ENCODE results near the gene PLSCR1.
"Not testable (repeated sequence)": the region's sequence is repeated elsewhere in the genome, so short reads cannot be mapped to it uniquely, and the experiment has no call there.

The PLSCR1 gene

DNA sequence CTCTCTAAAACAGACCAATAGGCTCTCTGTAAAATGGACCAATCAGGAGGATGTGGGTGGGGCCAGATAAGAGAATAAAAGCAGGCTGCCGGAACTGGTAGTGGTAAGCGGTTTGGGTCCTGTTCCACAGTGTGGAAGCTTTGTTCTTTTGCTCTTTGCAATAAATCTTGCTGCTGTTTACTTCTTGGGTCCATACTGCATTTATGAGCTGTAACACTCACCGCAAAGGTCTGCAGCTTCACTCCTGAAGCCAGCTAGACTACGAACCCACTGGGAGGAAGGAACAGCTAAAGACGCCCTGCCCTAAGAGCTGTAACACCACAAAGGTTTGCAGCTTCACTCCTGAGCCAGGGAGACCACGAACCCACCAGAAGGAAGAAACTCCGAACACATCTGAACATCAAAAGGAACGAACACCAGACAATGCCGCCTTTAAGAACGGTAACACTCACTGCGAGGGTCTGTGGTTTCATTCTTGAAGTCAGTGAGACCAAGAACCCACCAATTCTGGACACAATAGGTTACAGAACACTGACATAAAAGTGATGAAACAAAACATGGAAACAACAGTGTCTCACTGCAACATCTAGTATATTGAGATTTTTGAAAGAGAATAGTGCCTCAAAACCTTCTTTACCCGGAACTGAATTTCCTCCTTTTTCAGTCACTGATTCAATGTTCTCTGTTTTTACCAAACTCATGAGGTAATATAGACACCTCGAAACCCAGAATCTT is 46.2 kb downstream of the PLSCR1 start:
- Histone ChIP-seq H3K4me1 (ENCODE audit: control insufficient read depth, insufficient read depth, low read length, poor library complexity, severe bottlenecking) (peaks cover 6% of the 10 kb centered on the region), H3K36me3 (ENCODE audit: control insufficient read depth, insufficient read depth, low read length) (no peaks in the 10 kb centered on the region), H3K27ac (ENCODE audit: low read depth, low read length, severe bottlenecking) (no peak overlapping the region), H3K9me3 (ENCODE audit: control insufficient read depth, low read length) (no peaks in the 10 kb centered on the region), H3K4me3 (ENCODE audit: extremely low read depth, insufficient read depth, low read length, poor library complexity, severe bottlenecking) (no peak overlapping the region)
- 95 to 96% methylated on average over 5 to 6 of the region's 13 CpGs for WGBS, 2 experiments (ENCODE audit: insufficient coverage in 2 of 2)

DNA sequence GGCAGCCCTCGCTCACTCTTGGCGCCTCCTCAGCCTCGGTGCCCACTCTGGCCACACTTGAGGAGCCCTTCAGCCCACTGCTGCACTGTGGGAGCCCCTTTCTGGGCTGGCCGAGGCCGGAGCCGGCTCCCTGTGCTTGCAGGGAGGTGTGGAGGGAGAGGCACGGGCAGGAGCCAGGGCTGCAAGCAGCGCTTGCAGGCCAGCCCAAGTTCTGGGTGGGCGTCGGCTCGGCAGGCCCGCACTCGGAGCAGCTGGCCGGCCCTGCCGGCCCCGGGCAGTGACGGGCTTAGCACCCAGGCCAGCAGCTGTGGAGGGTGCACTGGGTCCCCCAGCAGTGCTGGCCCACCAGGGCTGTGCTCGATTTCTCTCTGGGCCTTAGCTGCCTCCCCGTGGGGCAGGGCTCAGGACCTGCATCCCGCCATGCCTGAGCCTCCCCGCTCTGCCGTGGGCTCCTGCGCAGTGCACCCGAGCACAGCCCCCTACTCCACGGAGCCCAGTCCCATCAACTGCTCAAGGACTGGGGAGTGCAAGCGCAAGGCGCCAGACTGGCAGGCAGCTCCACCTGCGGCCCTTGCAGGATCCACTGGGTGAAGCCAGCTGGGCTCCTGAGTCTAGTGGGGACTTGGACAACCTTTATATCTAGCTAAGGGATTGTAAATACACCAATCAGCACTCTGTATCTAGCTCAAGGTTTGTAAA is 47.1 kb downstream of the PLSCR1 start:
- not testable (repeated sequence) for H3K4me1 ChIP-seq (ENCODE audit: control insufficient read depth, insufficient read depth, low read length, poor library complexity, severe bottlenecking); H3K27ac ChIP-seq (ENCODE audit: low read depth, low read length, severe bottlenecking); H3K4me3 ChIP-seq (ENCODE audit: extremely low read depth, insufficient read depth, low read length, poor library complexity, severe bottlenecking); H3K36me3 ChIP-seq (ENCODE audit: control insufficient read depth, insufficient read depth, low read length); H3K9me3 ChIP-seq (ENCODE audit: control insufficient read depth, low read length)
- WGBS, 2 experiments (ENCODE audit: insufficient coverage in 2 of 2): 88 to 94% methylated on average over 21 of the region's 28 CpGs

DNA sequence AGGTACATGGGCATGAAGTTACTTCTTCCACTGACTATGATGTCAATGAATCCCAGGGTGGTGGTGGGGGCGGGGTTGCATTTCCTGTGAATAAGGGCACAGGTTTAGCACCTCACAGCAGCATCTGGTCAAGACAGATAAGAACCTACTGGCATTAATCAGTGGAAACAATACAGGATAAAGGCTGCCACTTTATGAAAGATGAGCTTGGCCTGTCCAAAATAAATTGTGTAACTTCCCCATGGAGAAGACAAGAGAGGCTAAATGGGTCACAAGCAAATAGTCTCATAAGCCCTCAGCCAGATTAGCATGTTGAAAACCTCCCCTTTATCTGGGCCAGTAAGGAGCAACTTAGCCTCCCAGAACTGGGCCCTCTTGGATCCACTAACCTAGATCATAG is 47.7 kb downstream of the PLSCR1 start:
- WGBS, 2 experiments (ENCODE audit: insufficient coverage in 2 of 2): no CpG with 5 or more reads among the region's 1 CpG
- Histone ChIP-seq H3K4me1 (ENCODE audit: control insufficient read depth, insufficient read depth, low read length, poor library complexity, severe bottlenecking) (no peaks in the 10 kb centered on the region), H3K4me3 (ENCODE audit: extremely low read depth, insufficient read depth, low read length, poor library complexity, severe bottlenecking) (no peak overlapping the region), H3K27ac (ENCODE audit: low read depth, low read length, severe bottlenecking) (no peak overlapping the region), H3K36me3 (ENCODE audit: control insufficient read depth, insufficient read depth, low read length) (no peaks in the 10 kb centered on the region), H3K9me3 (ENCODE audit: control insufficient read depth, low read length) (peaks cover 2% of the 10 kb centered on the region)

DNA sequence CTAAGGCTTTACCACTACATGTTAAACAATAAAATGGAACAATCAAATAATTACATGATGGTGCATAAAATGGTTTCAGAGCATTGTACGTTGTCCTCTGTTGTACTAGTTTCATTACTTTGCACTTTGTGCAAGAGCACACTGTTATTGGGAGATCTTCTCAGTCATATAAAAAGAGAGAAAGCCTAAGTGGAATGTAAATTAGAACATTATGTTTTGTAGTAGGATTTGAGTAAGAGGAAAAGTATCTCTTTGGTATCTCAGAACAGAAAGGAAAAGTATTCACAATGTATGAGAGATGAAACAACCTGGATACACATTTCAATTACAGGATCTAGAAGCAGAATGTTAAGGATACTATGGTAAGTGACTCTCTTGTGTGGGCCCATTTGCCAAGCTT is 48.2 kb downstream of the PLSCR1 start:
- Histone ChIP-seq H3K9me3 (ENCODE audit: control insufficient read depth, low read length) (peaks cover 4% of the 10 kb centered on the region), H3K4me1 (ENCODE audit: control insufficient read depth, insufficient read depth, low read length, poor library complexity, severe bottlenecking) (no peaks in the 10 kb centered on the region), H3K4me3 (ENCODE audit: extremely low read depth, insufficient read depth, low read length, poor library complexity, severe bottlenecking) (no peak overlapping the region), H3K36me3 (ENCODE audit: control insufficient read depth, insufficient read depth, low read length) (no peaks in the 10 kb centered on the region), H3K27ac (ENCODE audit: low read depth, low read length, severe bottlenecking) (no peak overlapping the region)
- WGBS, 2 experiments (ENCODE audit: insufficient coverage in 2 of 2): 80% methylated on average over 1 of the region's 1 CpG; no CpG with 5 or more reads in 1 of the 2 experiments

DNA sequence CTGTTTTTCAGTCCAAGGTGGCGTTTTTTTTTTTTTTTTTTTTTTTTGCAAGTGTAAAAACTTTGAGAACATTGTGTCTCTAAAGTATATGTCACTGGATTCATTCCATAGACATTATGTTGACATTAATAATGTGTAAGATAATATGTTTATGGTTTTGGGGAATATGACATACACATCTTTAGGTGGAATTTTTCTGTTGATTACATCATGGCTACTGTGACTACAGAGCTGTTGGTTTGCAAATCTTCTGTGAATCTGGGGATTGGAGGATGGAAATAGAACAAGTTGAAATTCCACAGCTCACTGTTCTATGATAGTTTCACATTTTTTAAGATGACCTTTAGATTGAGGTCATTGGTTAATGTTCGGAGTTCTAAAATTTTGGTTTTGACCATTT is 50.6 kb downstream of the PLSCR1 start:
- WGBS, 2 experiments (ENCODE audit: insufficient coverage in 2 of 2): no CpG with 5 or more reads among the region's 2 CpGs
- Histone ChIP-seq H3K36me3 (ENCODE audit: control insufficient read depth, insufficient read depth, low read length) (no peaks in the 10 kb centered on the region), H3K9me3 (ENCODE audit: control insufficient read depth, low read length) (peaks cover 4% of the 10 kb centered on the region), H3K4me3 (ENCODE audit: extremely low read depth, insufficient read depth, low read length, poor library complexity, severe bottlenecking) (no peak overlapping the region), H3K27ac (ENCODE audit: low read depth, low read length, severe bottlenecking) (no peak overlapping the region), H3K4me1 (ENCODE audit: control insufficient read depth, insufficient read depth, low read length, poor library complexity, severe bottlenecking) (no peaks in the 10 kb centered on the region)

DNA sequence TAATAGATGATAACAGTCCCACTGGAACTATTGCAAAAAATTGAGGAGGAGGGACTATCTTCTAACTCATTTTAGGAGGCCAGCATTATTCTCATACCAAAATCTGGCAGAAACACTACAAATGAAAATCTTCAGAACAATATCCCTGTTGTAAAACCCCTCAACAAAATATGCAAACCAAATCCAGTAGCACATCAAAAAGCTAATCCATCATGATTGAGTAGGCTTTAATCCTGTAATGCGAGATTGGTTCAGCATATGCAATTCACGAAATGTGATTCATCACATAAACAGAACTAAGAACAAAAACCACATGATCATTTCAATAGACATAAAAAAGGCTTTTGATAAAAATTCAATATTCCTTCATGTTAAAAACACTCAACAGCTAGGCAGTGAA is 51.2 kb downstream of the PLSCR1 start:
- H3K4me1 ChIP-seq (ENCODE audit: control insufficient read depth, insufficient read depth, low read length, poor library complexity, severe bottlenecking): no peaks in the 10 kb centered on the region
- no peak overlapping the region for H3K27ac ChIP-seq (ENCODE audit: low read depth, low read length, severe bottlenecking)
- no peaks in the 10 kb centered on the region for H3K36me3 ChIP-seq (ENCODE audit: control insufficient read depth, insufficient read depth, low read length)
- peaks cover 4% of the 10 kb centered on the region for H3K9me3 ChIP-seq (ENCODE audit: control insufficient read depth, low read length)
- WGBS, 2 experiments (ENCODE audit: insufficient coverage in 2 of 2): 80% methylated on average over 1 of the region's 2 CpGs; no CpG with 5 or more reads in 1 of the 2 experiments
- no peak overlapping the region for H3K4me3 ChIP-seq (ENCODE audit: extremely low read depth, insufficient read depth, low read length, poor library complexity, severe bottlenecking)

DNA sequence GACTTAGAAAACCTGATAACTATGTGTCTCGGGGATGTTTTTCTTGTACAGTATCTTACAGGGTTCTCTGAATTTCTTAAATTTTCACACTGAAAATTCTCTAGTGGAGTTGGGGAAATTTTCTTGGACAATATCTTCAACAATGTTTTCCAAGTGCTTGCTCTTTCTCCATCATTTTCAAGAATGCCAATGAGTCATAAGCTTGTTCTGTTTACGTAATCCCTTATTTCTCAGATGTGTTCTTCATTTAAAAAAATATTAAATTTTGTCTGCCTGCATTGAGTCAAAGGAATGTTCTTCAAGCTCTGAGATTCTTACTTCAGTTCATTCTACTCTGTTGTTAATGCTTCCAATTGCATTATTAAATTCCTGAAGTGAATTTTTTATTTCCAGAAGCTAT is 53.1 kb downstream of the PLSCR1 start:
- 80% methylated on average over 1 of the region's 2 CpGs; no CpG with 5 or more reads in 1 of the 2 experiments for WGBS, 2 experiments (ENCODE audit: insufficient coverage in 2 of 2)
- H3K27ac ChIP-seq (ENCODE audit: low read depth, low read length, severe bottlenecking): no peak overlapping the region

DNA sequence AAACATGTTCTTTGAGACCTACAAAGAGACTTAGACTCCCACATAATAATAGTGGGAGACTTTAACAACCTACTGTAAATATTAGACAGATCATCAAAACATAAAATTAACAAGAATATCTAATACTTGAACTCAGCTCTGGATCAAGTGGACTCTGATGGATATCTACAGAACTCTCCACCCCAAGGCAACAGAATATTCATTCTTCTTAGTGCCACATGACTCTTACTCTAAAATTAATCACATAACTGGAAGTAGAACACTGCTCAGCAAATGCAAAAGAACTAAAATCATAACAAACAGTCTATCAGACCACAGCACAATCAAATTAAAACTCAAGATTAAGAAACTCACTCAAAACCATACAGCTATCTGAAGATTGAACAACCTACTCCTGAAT is 59.1 kb downstream of the PLSCR1 start:
- Histone ChIP-seq H3K9me3 (ENCODE audit: control insufficient read depth, low read length) (no peaks in the 10 kb centered on the region), H3K36me3 (ENCODE audit: control insufficient read depth, insufficient read depth, low read length) (no peaks in the 10 kb centered on the region), H3K4me1 (ENCODE audit: control insufficient read depth, insufficient read depth, low read length, poor library complexity, severe bottlenecking) (no peaks in the 10 kb centered on the region), H3K27ac (ENCODE audit: low read depth, low read length, severe bottlenecking) (no peak overlapping the region), H3K4me3 (ENCODE audit: extremely low read depth, insufficient read depth, low read length, poor library complexity, severe bottlenecking) (no peak overlapping the region)

More for the DNA sequence above, 53.1 kb downstream of the PLSCR1 start:
- H3K9me3 ChIP-seq (ENCODE audit: control insufficient read depth, low read length): peaks cover 4% of the 10 kb centered on the region
- no peaks in the 10 kb centered on the region for H3K36me3 ChIP-seq (ENCODE audit: control insufficient read depth, insufficient read depth, low read length)
- H3K4me1 ChIP-seq (ENCODE audit: control insufficient read depth, insufficient read depth, low read length, poor library complexity, severe bottlenecking): no peaks in the 10 kb centered on the region
- no peak overlapping the region for H3K4me3 ChIP-seq (ENCODE audit: extremely low read depth, insufficient read depth, low read length, poor library complexity, severe bottlenecking)

DNA sequence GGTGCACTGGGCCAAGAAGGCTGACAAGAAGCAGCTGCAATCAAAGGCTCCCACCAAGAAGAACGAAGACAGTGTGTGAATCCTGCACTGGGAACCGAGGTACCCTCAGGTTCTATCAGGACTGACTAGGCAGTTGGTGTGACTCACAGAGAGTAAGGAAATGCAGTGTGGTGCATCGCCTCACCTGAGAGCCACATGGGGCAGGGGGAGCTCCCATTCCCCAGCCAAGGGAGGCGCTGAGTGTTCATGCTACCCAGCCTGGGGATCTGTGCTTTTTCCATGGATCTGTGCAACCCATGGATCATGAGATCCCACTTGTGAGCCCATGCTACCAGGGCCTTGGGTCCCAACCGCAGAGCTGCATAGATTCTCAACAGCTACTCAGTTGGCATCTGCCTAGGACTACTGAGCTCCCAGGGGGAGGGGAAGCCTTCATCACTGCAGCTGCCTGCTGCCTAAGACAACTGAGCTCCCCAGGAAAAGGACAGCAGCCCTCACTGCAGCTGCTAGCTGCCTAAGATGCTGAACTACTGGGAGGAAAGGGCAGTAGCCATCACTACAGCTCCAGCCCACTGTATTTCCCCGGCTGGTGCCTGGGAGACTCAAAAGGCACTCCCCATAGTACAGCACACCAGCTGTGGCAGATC is 68.2 kb downstream of the PLSCR1 start:
- WGBS, 2 experiments (ENCODE audit: insufficient coverage in 2 of 2): 84 to 87% methylated on average over 6 of the region's 6 CpGs
- no peaks in the 10 kb centered on the region for H3K36me3 ChIP-seq (ENCODE audit: control insufficient read depth, insufficient read depth, low read length)

DNA sequence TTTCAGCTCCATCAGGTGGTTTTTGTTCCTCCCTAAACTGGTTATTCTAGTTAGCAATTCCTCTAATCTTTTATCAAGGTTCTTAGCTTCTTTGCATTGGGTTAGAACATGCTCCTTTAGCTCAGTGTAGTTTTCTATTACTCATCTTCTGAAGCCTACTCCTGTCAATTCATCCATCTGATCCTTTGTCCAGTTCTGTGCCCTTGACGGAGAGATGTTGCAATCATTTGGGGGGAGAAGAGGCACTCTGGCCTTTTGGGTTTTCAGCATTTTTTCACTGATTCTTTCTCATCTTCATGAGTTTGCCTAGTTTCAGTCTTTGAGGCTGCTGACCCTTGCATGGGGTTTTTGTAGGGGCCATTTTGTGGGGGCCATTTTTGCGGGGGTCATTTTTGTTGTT is 69.4 kb downstream of the PLSCR1 start:
- not testable (repeated sequence) for H3K36me3 ChIP-seq (ENCODE audit: control insufficient read depth, insufficient read depth, low read length); H3K4me3 ChIP-seq (ENCODE audit: extremely low read depth, insufficient read depth, low read length, poor library complexity, severe bottlenecking); H3K27ac ChIP-seq (ENCODE audit: low read depth, low read length, severe bottlenecking); H3K9me3 ChIP-seq (ENCODE audit: control insufficient read depth, low read length); H3K4me1 ChIP-seq (ENCODE audit: control insufficient read depth, insufficient read depth, low read length, poor library complexity, severe bottlenecking)
- 100% methylated on average over 1 of the region's 2 CpGs; no CpG with 5 or more reads in 1 of the 2 experiments for WGBS, 2 experiments (ENCODE audit: insufficient coverage in 2 of 2)

More for the DNA sequence above, 68.2 kb downstream of the PLSCR1 start:
- Histone ChIP-seq H3K9me3 (ENCODE audit: control insufficient read depth, low read length) (no peaks in the 10 kb centered on the region), H3K4me3 (ENCODE audit: extremely low read depth, insufficient read depth, low read length, poor library complexity, severe bottlenecking) (no peak overlapping the region), H3K27ac (ENCODE audit: low read depth, low read length, severe bottlenecking) (no peak overlapping the region), H3K4me1 (ENCODE audit: control insufficient read depth, insufficient read depth, low read length, poor library complexity, severe bottlenecking) (no peaks in the 10 kb centered on the region)

DNA sequence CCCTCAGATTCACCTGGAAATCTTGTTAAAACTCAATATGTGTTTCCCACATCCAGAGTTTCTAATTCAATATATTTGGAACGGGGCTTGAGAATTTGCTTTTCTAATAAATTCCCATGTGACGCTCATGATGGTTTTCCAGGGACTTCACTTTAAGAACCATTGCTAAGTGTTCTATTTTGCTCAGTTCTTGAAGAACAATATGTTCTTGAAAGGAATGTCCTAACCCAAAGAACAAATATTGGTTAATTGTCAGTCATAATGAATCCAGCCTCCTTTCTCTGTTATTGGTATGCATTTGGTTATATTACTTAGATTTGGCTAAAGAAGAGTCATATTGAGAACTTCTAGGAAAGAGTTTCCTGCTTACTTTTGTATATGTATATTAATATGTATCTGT is 70.7 kb downstream of the PLSCR1 start:
- Histone ChIP-seq H3K36me3 (ENCODE audit: control insufficient read depth, insufficient read depth, low read length) (no peaks in the 10 kb centered on the region), H3K9me3 (ENCODE audit: control insufficient read depth, low read length) (no peaks in the 10 kb centered on the region), H3K27ac (ENCODE audit: low read depth, low read length, severe bottlenecking) (no peak overlapping the region), H3K4me1 (ENCODE audit: control insufficient read depth, insufficient read depth, low read length, poor library complexity, severe bottlenecking) (no peaks in the 10 kb centered on the region), H3K4me3 (ENCODE audit: extremely low read depth, insufficient read depth, low read length, poor library complexity, severe bottlenecking) (no peak overlapping the region)
- WGBS, 2 experiments (ENCODE audit: insufficient coverage in 2 of 2): 90% methylated on average over 2 of the region's 2 CpGs; no CpG with 5 or more reads in 1 of the 2 experiments
